HT1080 (cell line): ENCODE data around the gene CEBPB. TPM values are rescaled to one million over a fixed set of nuclear protein-coding genes. Genes with fewer than 3 reads are reported as not detected.
A peak's percentile ranks its signal among the peaks of the same experiment; 100 is the strongest.
"Not testable (repeated sequence)": the region's sequence is repeated elsewhere in the genome, so short reads cannot be mapped to it uniquely, and the experiment has no call there.

ENCODE experiments used
- DNase-seq: peaks from one replicate; pipeline ENCODE4 v3.0.0-alpha.2; 2015; ENCODE audit warnings: low read depth
- polyA plus RNA-seq, 2 experiments: library from polyadenylated mRNA; depleted of rRNA; stranded (reverse); fragments of >200 nt; gene quantifications; 2 replicates each; pipeline ENCODE4 v1.2.3, GENCODE V29; 2015
- total RNA-seq: library from RNA; depleted of rRNA; stranded (reverse); fragments of >200 nt; shearing (Covaris generic); gene quantifications from 2 replicates; pipeline ENCODE4 v1.2.3, GENCODE V29; 2014; rRNA removed

The CEBPB gene
- 58.5 and 60.7 TPM in 2 replicates for total RNA-seq
- polyA plus RNA-seq (2015; cell fraction: cytosol; rRNA removed): 62.8 and 67.9 TPM in 2 replicates
- polyA plus RNA-seq (2015; cell fraction: nucleus; rRNA removed): 41.8 and 47.4 TPM in 2 replicates

GRCh38 chr20:50190251-50191064 is at the start of gene CEBPB:
Gene CEBPB (plus strand): TSS chr20:50190830. CDS start chr20:50191034, 204 bp downstream.
- DNase-seq: peak; percentile 86

GRCh38 chr20:50141018-50141675 is 49.5 kb upstream of the CEBPB start:
- no peak for DNase-seq

DNA sequence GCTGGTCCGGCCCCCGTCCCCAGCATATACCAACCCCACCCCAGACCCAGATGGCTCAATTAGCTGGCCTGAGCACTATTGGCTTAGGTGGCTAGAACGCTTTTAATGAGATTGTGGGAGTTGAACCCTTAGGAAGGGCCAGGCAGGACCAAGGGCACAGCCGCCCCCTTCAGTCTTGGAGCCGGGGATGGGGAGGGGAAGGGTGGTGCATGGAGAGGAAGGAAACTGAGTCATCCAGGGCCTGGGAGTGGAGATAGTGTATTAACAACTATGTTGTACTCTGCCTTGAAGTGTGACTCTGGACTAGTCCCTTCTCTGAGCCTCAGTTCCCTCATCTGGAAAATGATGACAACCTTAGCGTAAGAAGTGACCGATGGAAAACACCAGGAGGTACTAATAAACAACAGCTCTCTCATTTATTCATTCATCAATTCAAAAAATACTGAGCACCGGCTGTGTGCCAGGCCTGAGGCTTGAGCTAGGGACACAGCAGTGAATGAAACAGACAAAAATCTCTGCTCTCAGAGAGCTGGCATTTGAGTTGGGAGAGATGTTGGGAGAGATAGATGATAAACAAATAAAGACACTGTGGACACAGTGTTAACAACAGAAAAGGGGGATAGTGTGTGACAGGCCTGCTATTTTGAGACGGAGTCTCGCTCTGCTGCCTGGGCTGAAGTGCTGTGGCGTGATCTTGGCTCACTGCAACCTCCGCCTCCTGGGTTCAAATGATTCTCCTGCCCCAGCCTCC is 48.6 kb upstream of the CEBPB start:
- no peak for DNase-seq

- no peak for DNase-seq
Observed at GRCh38 chr20:50142812-50143211, 47.8 kb upstream of the CEBPB start.

DNA sequence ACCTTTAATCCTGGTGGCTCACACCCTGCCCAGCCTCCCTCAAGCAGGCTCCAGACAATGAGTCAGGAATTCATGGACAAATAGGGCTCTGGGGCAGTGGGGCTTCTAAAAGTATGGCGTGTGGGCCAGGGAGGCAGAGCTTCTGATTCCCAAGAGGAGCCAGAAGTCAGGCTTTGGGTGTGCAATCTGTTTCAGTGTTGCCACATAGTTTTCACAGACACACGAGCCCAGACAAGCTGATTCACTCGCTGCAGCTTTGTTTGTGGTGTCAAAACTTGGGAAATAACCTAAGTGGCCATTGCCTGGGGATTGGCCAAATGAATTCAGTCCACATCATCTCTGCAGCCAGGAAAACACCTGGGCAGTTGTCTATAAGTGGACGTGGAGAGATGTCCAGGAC is 46.3 kb upstream of the CEBPB start:
- peak; percentile 77 for DNase-seq

- no peak for DNase-seq
Observed at GRCh38 chr20:50145566-50145965, 45.1 kb upstream of the CEBPB start.

GRCh38 chr20:50146214-50146613 is 44.4 kb upstream of the CEBPB start:
- DNase-seq: no peak

DNA sequence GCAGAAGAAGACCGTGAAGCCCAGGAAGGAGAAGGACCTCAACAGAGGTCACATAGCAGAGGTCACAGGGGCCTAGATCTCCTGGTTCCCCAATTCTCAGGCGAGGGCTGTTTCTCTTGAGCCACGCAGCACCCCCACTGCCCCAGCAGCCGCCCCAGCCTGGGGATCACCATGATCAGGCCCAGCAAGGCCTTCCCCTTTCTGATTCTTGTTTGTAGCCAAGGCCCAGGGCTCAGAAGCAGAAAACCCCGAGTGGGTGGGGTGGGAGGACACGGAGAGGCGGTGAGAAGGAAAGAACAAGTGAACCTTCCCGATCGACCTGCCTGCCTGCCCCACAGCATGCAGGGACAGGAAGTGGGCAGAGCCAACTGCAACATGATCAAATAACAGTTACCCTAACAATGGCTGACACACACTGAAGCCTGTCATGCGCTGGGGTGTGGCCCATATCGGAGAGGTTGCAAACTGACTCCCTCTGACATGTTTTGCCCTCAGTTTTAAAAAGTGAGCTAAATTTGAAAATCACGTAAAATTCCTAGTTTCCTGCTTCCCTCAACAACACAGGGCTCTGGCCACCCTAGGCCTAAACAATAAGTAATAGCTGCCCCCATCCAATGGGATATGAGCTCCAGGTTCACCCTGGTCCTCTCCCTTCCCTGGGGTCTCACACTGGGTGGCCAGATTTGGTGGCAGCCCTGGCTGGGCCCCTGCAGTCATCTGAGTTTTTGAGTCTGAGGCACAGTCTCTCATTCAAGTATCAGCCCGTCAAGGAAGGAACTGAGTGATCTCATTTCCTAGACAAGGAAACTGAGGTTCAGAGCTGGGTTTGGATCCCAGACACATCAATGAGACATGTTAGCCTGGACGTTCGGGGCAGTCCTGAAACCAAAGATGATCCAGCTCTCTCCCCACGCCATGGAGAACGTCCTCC is 43.6 kb upstream of the CEBPB start:
- DNase-seq: peak; percentile 75

- DNase-seq: no peak
Observed at GRCh38 chr20:50149481-50150254, 41.0 kb upstream of the CEBPB start.

- no peak for DNase-seq
Observed at GRCh38 chr20:50151034-50151743, 39.4 kb upstream of the CEBPB start.

DNA sequence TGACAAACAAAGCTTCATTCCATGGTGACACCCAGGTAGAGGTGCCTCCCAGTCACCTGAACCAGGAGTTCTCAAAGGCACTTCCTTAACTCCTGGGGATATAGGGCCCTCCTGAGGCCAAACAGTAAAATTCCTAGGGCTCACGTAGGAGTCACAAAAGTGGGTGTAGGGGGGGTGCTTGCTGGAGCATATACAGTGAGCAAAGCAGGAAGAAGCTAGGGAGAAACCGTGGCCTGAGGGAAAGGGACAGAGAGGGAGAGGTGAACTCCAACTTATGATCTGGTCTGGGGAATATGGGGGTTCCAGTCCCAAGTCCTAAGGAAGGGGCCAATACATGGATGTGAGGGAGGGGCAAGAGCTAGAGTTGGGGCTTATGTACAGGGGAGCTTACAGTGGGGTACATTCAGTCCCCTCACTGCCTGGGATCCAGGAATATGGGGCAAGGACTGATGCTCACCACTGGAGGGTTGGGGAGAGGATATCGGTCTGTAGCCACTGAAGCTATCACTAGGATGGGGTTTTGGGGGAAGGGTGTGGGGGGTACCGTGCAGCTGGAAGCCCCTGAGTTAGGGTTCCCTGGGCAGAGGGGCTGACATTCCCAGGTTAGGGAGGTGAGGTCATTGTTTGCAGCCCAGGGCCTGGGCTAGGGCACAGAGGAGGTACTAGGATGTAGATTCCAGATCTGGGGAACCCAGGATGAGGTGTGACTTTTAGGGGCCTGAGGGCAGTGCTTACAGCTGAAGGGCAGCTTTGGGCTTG is 38.1 kb upstream of the CEBPB start:
- DNase-seq: no peak

GRCh38 chr20:50153153-50153499 is 37.5 kb upstream of the CEBPB start:
- DNase-seq: no peak

DNA sequence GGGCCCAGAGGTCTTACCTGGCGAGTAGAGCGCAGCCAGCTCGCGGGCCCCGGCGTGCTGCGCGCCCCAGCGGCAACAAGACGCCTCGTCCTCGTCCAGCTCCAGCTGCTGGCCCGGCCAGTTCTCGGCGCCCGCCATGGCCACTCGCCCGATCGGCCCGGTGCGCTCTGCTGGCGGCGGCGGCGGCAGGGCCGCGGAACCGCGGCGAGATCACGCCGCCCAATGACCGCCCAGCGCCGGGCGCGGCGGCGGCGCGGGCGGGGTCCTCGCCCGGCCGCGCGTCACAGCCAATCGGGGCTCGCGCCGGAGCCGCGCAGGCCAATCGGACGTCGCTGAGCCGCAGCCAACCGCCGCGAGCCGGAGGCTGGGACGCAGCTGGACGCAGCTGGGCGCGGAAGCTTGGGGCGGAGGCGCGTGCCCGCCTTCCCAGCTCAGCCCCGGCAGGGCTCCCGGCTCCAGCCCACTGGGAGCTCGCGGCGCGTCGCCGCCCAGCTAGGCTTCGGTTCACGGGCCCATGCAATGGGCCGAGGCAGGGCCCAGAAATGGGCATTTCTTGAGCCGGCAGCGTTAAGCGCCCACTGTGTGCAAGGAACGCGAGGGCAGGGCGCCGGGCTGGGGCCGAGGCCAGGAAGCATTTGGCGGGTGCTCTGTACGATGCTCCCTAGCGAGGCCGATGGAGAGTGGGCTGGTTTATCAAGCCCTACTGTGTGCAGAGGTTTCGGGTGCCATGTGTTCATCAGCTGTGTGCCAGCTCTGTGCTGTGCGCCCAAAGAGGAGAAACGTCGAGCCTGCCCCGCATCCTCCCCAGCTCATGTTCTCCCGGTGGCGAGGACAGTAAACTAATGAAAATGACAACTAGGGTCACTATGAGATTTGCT is 36.9 kb upstream of the CEBPB start, which contains the start of gene PEDS1:
Gene PEDS1, minus strand, starts transcription at position 224 of the 878 bp plus-strand sequence. Its CDS starts 86 bp downstream, at position 138.
- DNase-seq: peak; percentile 84

DNA sequence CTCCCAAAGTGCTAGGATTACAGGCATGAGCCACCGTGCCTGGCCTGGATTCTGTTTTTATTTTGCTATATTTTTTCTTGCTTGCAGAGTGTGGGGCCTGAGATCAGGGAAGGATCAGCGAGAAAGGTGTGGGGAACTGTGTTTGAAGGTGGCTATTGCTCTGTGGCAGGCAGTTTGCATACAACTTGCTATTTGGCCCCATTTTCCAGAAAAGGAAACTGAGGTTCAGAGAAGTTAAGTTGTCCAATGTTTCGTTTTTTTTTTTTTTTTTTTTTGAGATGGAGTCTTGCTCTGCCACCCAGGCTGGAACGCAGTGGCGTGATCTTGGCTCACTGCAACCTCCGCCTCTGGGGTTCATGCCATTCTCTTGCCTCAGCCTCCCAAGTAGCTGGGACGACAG is 29.1 kb upstream of the CEBPB start:
- not testable (repeated sequence) for DNase-seq

DNA sequence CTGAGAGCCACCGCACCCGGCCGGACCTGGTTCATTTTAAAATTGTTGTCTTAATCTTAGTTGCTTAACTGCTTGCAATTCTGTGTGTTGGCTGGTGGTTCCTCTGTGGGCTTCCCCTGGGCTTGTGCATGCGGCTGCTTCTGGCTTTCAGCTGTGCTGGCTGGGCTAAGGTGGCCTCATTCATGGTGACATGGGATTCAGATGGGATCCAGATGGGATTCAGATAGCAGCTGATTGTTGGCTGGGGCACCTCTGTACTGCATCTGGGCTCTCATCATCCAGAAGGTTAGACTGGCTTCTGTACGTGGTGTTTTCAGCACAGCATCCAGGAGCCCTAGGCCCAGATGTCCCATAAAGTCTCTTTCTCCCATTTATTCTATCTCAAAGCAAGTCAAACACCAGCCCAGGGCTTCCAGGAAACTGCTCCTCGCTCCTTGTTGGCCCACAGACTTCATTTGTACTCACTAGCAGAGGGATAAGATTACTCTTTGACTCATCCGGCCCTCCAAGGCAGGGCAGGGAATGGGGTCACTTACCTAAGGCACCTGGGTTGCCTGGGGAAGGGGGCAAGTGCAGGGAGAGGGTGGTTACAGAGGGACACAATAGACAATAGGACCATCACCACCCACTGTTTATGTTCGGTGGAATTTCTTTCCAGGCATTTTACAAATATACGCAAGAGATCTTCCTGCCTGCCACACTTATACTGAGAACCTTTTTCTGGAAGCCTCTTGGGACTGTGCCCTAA is 26.9 kb upstream of the CEBPB start:
- DNase-seq: peak; percentile 66

DNA sequence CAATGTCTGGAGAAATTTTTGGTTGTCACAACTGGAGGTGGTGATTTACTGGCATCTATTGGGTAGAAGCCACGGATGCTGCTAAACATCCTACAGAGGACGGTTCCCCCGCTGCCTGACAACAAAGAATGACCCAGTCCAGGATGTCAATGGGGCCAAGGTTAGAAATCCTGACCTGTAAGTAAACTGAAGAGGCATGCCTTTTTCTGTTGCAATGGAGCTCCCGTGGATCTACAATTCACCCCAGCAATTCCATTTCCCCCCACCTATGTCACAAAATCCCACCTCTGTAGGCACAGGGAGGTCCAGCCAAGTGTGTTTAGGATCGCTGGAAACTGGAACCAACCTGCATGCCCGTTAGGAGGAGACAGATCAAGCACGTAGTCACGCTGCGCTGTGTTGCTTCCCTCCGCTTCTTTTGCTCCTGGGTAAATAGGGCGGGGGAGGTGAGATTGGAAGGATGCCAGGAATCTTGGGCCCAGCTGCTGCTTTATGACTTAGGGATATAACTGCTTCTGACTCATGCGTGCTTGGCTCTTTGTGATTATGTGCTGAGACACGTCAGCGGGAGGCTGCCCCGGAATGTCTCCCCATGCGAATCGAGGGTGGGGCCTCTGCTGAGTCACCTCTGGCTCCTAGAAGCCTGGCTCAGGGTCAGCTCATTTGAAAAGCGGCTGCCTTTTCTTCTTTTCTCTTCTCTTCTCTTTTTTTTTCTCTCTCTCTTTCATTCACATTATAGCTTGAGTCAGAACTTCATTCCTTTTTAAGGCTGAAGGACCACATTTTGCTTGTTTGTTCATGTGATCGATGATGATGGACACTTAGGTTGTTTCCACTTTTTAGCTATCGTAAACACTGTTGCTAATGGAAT is 24.7 kb upstream of the CEBPB start:
- peak; percentile 100 for DNase-seq
